GM12878 (cell line): Measurements from ENCODE around the gene HELZ. TPM values are rescaled to one million over a fixed set of nuclear protein-coding genes. Genes with fewer than 3 reads are reported as not detected.

ENCODE experiments used
- ATAC-seq: fragments of 200-7000 bp; cut with Tn5 transposase; 3 replicates; pipeline ENCODE4 v1.9.1; 2020; ENCODE audit warnings: mild to moderate bottlenecking, moderate library complexity
- BruUV-seq: library from RNA; stranded (reverse); fragments of 400-500 nt; replicated peaks from 2 replicates; lab custom pipeline; 2021; lab: Mats Ljungman, UMichigan
- CTCF ChIA-PET: fragments of 300-600 bp; sonication (Branson Sonifier 250); formaldehyde crosslinking; extraction: SDS; loops from one replicate; lab custom pipeline; 2021; ENCODE audit warnings: inconsistent platforms; lab: Yijun Ruan, JAX
- POLR2A ChIA-PET: fragments of 350-600 bp; formaldehyde crosslinking; extraction: SDS; loops from one replicate; lab custom pipeline; 2021; ENCODE audit warnings: inconsistent platforms; lab: Charles Lee
- RAD21 ChIA-PET: fragments of 300-600 bp; sonication (Branson Sonifier 250); formaldehyde crosslinking; loops from one replicate; lab custom pipeline; 2023; ENCODE audit warnings: antibody characterized with exemption; ENCODE audit not compliant: unreplicated experiment; lab: Charles Lee
- SMC1A ChIA-PET: fragments of 300-600 bp; sonication (Branson Sonifier 250); formaldehyde crosslinking; loops from one replicate; lab custom pipeline; 2023; ENCODE audit not compliant: unreplicated experiment, uncharacterized antibody; lab: Charles Lee
- DNase-seq: peaks from one replicate; pipeline ENCODE4 v3.0.0-alpha.2; 2011; ENCODE audit warnings: low read depth, low spot score
- FAIRE-seq: peaks from 3 replicates; lab custom pipeline; 2011; peaks lifted over from hg19 to GRCh38; lab: Jason Lieb, UNC
- H2AFZ ChIP-seq: 2 replicates; pipeline ENCODE4 v1.6.0; 2011; ENCODE audit warnings: low read depth, low read length, control low read depth; ENCODE audit not compliant: control insufficient read depth
- H3K27ac ChIP-seq: 2 replicates; pipeline ENCODE4 v1.5.1; 2011; ENCODE audit warnings: control low read depth; ENCODE audit not compliant: control insufficient read depth, insufficient read depth
- H3K27me3 ChIP-seq, 2 experiments: replicated peaks in 1 of 2; 2 replicates each; pipeline versions ENCODE4 v1.6.0 to v1.6.1; 2011; ENCODE audit warnings: low read length in 1 of 2; ENCODE audit not compliant: control insufficient read depth in 2 of 2, insufficient read depth in 2 of 2
- H3K36me3 ChIP-seq, 2 experiments: 2 replicates each; pipeline ENCODE4 v1.5.1; 2011; ENCODE audit warnings: low read length in 1 of 2; ENCODE audit not compliant: control insufficient read depth in 2 of 2, insufficient read depth in 2 of 2
- H3K4me1 ChIP-seq: 2 replicates; pipeline ENCODE4 v1.6.1; 2011; ENCODE audit warnings: mild to moderate bottlenecking, low read length, moderate library complexity, mixed read lengths; ENCODE audit not compliant: control insufficient read depth, insufficient read depth
- H3K4me2 ChIP-seq: 2 replicates; pipeline ENCODE4 v1.6.0; 2011; ENCODE audit warnings: control low read depth; ENCODE audit not compliant: control insufficient read depth, insufficient read depth
- H3K4me3 ChIP-seq: fragments of 200-600 bp; sonication (generic); 2 replicates; pipeline ENCODE4 v1.5.1; 2016
- H3K79me2 ChIP-seq: 2 replicates; pipeline ENCODE4 v1.6.0; 2011; ENCODE audit warnings: low read length; ENCODE audit not compliant: control insufficient read depth, insufficient read depth
- H3K9ac ChIP-seq: 2 replicates; pipeline ENCODE4 v1.8.0; 2011; ENCODE audit warnings: low read length, control low read depth, mixed read lengths; ENCODE audit not compliant: control insufficient read depth, insufficient read depth
- H3K9me3 ChIP-seq: replicated peaks from 3 replicates; pipeline ENCODE4 v1.5.1; 2011; ENCODE audit warnings: mild to moderate bottlenecking, low read length; ENCODE audit not compliant: control insufficient read depth, insufficient read depth
- H4K20me1 ChIP-seq: 2 replicates; pipeline ENCODE4 v1.6.0; 2011; ENCODE audit not compliant: control insufficient read depth, insufficient read depth
- CBX3 ChIP-seq: fragments of 200-600 bp; sonication (generic); IDR thresholded peaks from 2 replicates; pipeline ENCODE4 v1.6.1; 2016; ENCODE audit warnings: low read depth, borderline replicate concordance
- RUNX3 ChIP-seq: IDR thresholded peaks from 2 replicates; pipeline ENCODE4 v1.6.1; 2012; ENCODE audit warnings: low read length, inconsistent platforms
- ZNF24 ChIP-seq: fragments of 450-650 bp; IDR thresholded peaks from 2 replicates; pipeline ENCODE4 v1.6.1; 2017; ENCODE audit warnings: antibody characterized with exemption, mild to moderate bottlenecking
- ZNF687 ChIP-seq: fragments of 450-650 bp; IDR thresholded peaks from 2 replicates; pipeline ENCODE4 v1.6.1; 2017; ENCODE audit warnings: mild to moderate bottlenecking, moderate library complexity
- WGBS: methylation state at CpG from one replicate; pipeline ENCODE4 v1.1.6; 2016; ENCODE audit warnings: low lambda C conversion rate; ENCODE audit not compliant: insufficient replicate concordance, insufficient coverage; ENCODE audit errors: missing lambda C conversion rate; 5-methylcytosine and 5-hydroxymethylcytosine counted together
- in situ Hi-C: fragments of 300-500 bp; cut with MboI; formaldehyde crosslinking; loops from 9 replicates; pipeline ENCODE4 v1.14.3; 2018; ENCODE audit warnings: mixed read lengths
- intact Hi-C: fragments of 100-400 bp; cut with micrococcal nuclease; formaldehyde crosslinking; loops from one replicate; pipeline ENCODE4 v1.14.2; 2022; ENCODE audit not compliant: unreplicated experiment
- polyA plus RNA-seq, 11 experiments: library from polyadenylated mRNA; depleted of rRNA in 4 of 11; unstranded in 6 of 11; stranded (reverse) in 5 of 11; fragments of >200 nt; fragmentation: Nextera tagmentation in 4 of 11; fragmentation: Illumina TruSeq in 1 of 11; extraction: Ambion mirVana in 4 of 11; extraction: Trizol in 1 of 11; gene quantifications; 1 replicate in 1 of 11; 2 replicates in 10 of 11; pipeline versions ENCODE4 v1.2.1 to v1.2.3, GENCODE V29; 2011 to 2016; ENCODE audit warnings: inconsistent platforms in 2 of 11, missing spikeins in 2 of 11, low read depth in 1 of 11
- total RNA-seq, 4 experiments: library from RNA; depleted of rRNA in 3 of 4; stranded (reverse); fragments of >200 nt in 3 of 4; fragmentation: Illumina TruSeq in 1 of 4; extraction: Trizol in 1 of 4; gene quantifications; 2 replicates each; pipeline versions ENCODE4 v1.2.1 to v1.2.3, GENCODE V29; 2013 to 2021

The HELZ gene
- total and polyA plus RNA-seq, 10 of the 15 experiments (the other 5 are each of a cell fraction or from before 2014, with no cell fraction given): 1.5 to 36.8 (median 19.1) TPM

- TF ChIP-seq ZNF687 (no peak), ZNF24 (no peak), RUNX3 (peak; percentile 4; the same call in 1 of the 2 replicates)
Measured at GRCh38 chr17:67051837-67052236, 193.2 kb downstream of the HELZ start (continued).

- no peaks in the 10 kb centered on the region for H3K79me2 ChIP-seq
- no peak for DNase-seq
- ChIA-PET POLR2A (interaction anchor here (1.0 kb wide), 1 partner anchor 30 kb away, joined by 3 read pairs; no protein-coding TSS in a partner anchor), SMC1A (no interaction called here), CTCF (interaction anchor here (1.0 kb wide), 1 partner anchor 138 kb away, joined by 3 read pairs; no protein-coding TSS in a partner anchor), RAD21 (interaction anchor here (1.0 kb wide), 1 partner anchor 9 kb away, joined by 4 read pairs; no protein-coding TSS in a partner anchor)
- no peak overlapping the region for H3K4me3 ChIP-seq
- intact Hi-C loops: no loop called here
- ATAC-seq: no peak
- no peaks in the 10 kb centered on the region for H3K27me3 ChIP-seq
- peaks cover 7% of the 10 kb centered on the region for H3K4me1 ChIP-seq
- no peak for TF ChIP-seq CBX3
- no peak overlapping the region for H3K27ac ChIP-seq
- in situ Hi-C loops: no loop called here
- no peak overlapping the region for H2AFZ ChIP-seq
- H3K4me2 ChIP-seq: no peak overlapping the region
- peaks cover 3% of the 10 kb centered on the region for H3K9me3 ChIP-seq
- WGBS: 26% methylated on average over 4 of the region's 4 CpGs
- BruUV-seq: no TSS peak
- no peaks in the 10 kb centered on the region for H4K20me1 ChIP-seq
- H3K36me3 ChIP-seq: no peaks in the 10 kb centered on the region
- no peak for FAIRE-seq
- no peak overlapping the region for H3K9ac ChIP-seq
Measured at GRCh38 chr17:67051155-67051538, 193.8 kb downstream of the HELZ start.
